OCI-LY7 (cell line): ENCODE measurements around the gene AOPEP.

ENCODE experiments used
- EZH2phosphoT487 ChIP-seq: fragments of 200-600 bp; sonication (generic); IDR thresholded peaks from 2 replicates; pipeline ENCODE4 v1.6.1; 2018; ENCODE audit warnings: low read depth, borderline replicate concordance, mild to moderate bottlenecking, mixed run types, antibody characterized with exemption, low read length, moderate library complexity, mixed read lengths
- TF ChIP-seq, protein P1 (sequence below): fragments of 200-600 bp; sonication (generic); conservative IDR thresholded peaks from 2 replicates; pipeline ENCODE4 v1.5.1; 2014; ENCODE audit warnings: mild to moderate bottlenecking, antibody characterized with exemption, low read length, moderate library complexity, mixed read lengths

DNA sequence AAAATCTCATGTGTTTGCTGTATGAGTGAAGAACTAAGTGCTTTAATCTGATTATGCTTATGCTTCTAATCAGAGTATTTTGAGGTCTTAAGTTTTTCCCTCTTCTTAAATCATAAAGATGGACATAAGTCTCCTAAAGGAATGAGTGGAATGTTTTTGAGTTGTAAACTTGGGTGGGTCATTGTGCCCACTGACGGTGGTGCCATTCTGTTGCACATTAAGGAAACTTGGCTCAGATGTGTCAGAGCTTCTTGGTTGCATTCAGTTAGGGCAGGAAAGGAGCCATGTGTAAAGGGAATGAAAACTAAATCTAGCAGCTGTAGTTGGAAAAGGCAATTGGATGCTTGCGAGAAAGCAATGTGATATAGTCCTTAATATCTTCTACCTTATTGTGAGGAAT lies 334.4 kb downstream of the AOPEP start:
- TF ChIP-seq, protein P1, sequence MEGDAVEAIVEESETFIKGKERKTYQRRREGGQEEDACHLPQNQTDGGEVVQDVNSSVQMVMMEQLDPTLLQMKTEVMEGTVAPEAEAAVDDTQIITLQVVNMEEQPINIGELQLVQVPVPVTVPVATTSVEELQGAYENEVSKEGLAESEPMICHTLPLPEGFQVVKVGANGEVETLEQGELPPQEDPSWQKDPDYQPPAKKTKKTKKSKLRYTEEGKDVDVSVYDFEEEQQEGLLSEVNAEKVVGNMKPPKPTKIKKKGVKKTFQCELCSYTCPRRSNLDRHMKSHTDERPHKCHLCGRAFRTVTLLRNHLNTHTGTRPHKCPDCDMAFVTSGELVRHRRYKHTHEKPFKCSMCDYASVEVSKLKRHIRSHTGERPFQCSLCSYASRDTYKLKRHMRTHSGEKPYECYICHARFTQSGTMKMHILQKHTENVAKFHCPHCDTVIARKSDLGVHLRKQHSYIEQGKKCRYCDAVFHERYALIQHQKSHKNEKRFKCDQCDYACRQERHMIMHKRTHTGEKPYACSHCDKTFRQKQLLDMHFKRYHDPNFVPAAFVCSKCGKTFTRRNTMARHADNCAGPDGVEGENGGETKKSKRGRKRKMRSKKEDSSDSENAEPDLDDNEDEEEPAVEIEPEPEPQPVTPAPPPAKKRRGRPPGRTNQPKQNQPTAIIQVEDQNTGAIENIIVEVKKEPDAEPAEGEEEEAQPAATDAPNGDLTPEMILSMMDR, result no peak
- no peak for TF ChIP-seq EZH2phosphoT487
